Measurements from ENCODE around the gene RANBP17.

RANBP17 gene

GRCh38 chr5:171092194-171092593 lies 230.4 kb downstream of the RANBP17 start:
- DNase-seq (ENCODE audit: low read depth): peak; percentile 23

- no peak for DNase-seq (ENCODE audit: low read depth)
Observed at GRCh38 chr5:171093598-171093997, 231.8 kb downstream of the RANBP17 start.

GRCh38 chr5:171094356-171094755 lies 232.5 kb downstream of the RANBP17 start:
- DNase-seq (ENCODE audit: low read depth): no peak

- no peak for DNase-seq (ENCODE audit: low read depth)
Observed at GRCh38 chr5:171102877-171103610, 241.2 kb downstream of the RANBP17 start.

- DNase-seq (ENCODE audit: low read depth): no peak
Observed at GRCh38 chr5:171107669-171108068, 245.9 kb downstream of the RANBP17 start.

GRCh38 chr5:171115519-171115918 lies 253.7 kb downstream of the RANBP17 start:
- no peak for DNase-seq (ENCODE audit: low read depth)

GRCh38 chr5:171116719-171117118 lies 254.9 kb downstream of the RANBP17 start:
- DNase-seq (ENCODE audit: low read depth): no peak

GRCh38 chr5:171120986-171121622 lies 259.3 kb downstream of the RANBP17 start:
- no peak for DNase-seq (ENCODE audit: low read depth)

- no peak for DNase-seq (ENCODE audit: low read depth)
Observed at GRCh38 chr5:171121638-171122037, 259.8 kb downstream of the RANBP17 start.

GRCh38 chr5:171122372-171122771 lies 260.6 kb downstream of the RANBP17 start:
- DNase-seq (ENCODE audit: low read depth): no peak

- DNase-seq (ENCODE audit: low read depth): no peak
Observed at GRCh38 chr5:171123417-171123816, 261.6 kb downstream of the RANBP17 start.

GRCh38 chr5:171127314-171127713 lies 265.5 kb downstream of the RANBP17 start:
- peak; percentile 1 for DNase-seq (ENCODE audit: low read depth)

- no peak for DNase-seq (ENCODE audit: low read depth)
Observed at GRCh38 chr5:171128136-171128535, 266.3 kb downstream of the RANBP17 start.

GRCh38 chr5:171129308-171129707 lies 267.5 kb downstream of the RANBP17 start:
- no peak for DNase-seq (ENCODE audit: low read depth)

- DNase-seq (ENCODE audit: low read depth): no peak
Observed at GRCh38 chr5:171131497-171131896, 269.7 kb downstream of the RANBP17 start.

GRCh38 chr5:171137768-171138525 lies 276.1 kb downstream of the RANBP17 start:
- peak; percentile 48 for DNase-seq (ENCODE audit: low read depth)

GRCh38 chr5:171139227-171139626 lies 277.4 kb downstream of the RANBP17 start:
- no peak for DNase-seq (ENCODE audit: low read depth)

GRCh38 chr5:171142617-171143016 lies 280.8 kb downstream of the RANBP17 start:
- DNase-seq (ENCODE audit: low read depth): no peak

GRCh38 chr5:171143171-171143570 lies 281.4 kb downstream of the RANBP17 start:
- no peak for DNase-seq (ENCODE audit: low read depth)

- no peak for DNase-seq (ENCODE audit: low read depth)
Observed at GRCh38 chr5:171143926-171144325, 282.1 kb downstream of the RANBP17 start.

GRCh38 chr5:171149333-171149732 lies 287.5 kb downstream of the RANBP17 start:
- DNase-seq (ENCODE audit: low read depth): no peak

GRCh38 chr5:171149772-171150171 lies 288.0 kb downstream of the RANBP17 start:
- no peak for DNase-seq (ENCODE audit: low read depth)

- DNase-seq (ENCODE audit: low read depth): peak; percentile 19
Observed at GRCh38 chr5:171152382-171152781, 290.6 kb downstream of the RANBP17 start.

Measured in fibroblast of gingiva (primary cell).